Spleen (tissue), 11 donors: ENCODE results near the gene ANXA2. TPM values are rescaled to one million over a fixed set of nuclear protein-coding genes. Genes with fewer than 3 reads are reported as not detected.
"Not testable (repeated sequence)": the region's sequence is repeated elsewhere in the genome, so short reads cannot be mapped to it uniquely, and the experiment has no call there.

Source experiments
- DNase-seq: peaks from one replicate; pipeline ENCODE4 v3.0.0-alpha.2; 2020
- H3K27ac ChIP-seq, 8 donors: fragments of 200-600 bp; sonication (generic) in 7 of 8; 1 replicate in 4 of 8; 2 replicates in 4 of 8; pipeline versions ENCODE4 v1.5.0 to v1.8.0; 2016 to 2021; ENCODE audit warnings: inconsistent platforms in 4 of 8, mild to moderate bottlenecking in 4 of 8, moderate library complexity in 1 of 8
- H3K27me3 ChIP-seq, 7 donors: fragments of 200-600 bp; sonication (generic) in 6 of 7; replicated peaks in 1 of 7; 1 replicate in 4 of 7; 2 replicates in 3 of 7; pipeline versions ENCODE4 v1.5.0 to v1.8.0; 2016 to 2021; ENCODE audit warnings: inconsistent platforms in 3 of 7, mild to moderate bottlenecking in 1 of 7
- H3K36me3 ChIP-seq, 6 donors: fragments of 200-600 bp; sonication (generic) in 5 of 6; 1 replicate in 4 of 6; 2 replicates in 2 of 6; pipeline versions ENCODE4 v1.5.0 to v1.8.0; 2016 to 2021; ENCODE audit warnings: inconsistent platforms in 2 of 6
- H3K4me1 ChIP-seq, 6 donors: fragments of 200-600 bp; sonication (generic) in 5 of 6; 1 replicate in 3 of 6; 2 replicates in 3 of 6; pipeline versions ENCODE4 v1.5.0 to v1.8.0; 2016 to 2021; ENCODE audit warnings: inconsistent platforms in 3 of 6
- H3K4me3 ChIP-seq, 8 donors: fragments of 200-600 bp; sonication (generic) in 7 of 8; 1 replicate in 4 of 8; 2 replicates in 4 of 8; pipeline versions ENCODE4 v1.5.0 to v1.8.0; 2016 to 2021; ENCODE audit warnings: inconsistent platforms in 4 of 8, mild to moderate bottlenecking in 4 of 8, moderate library complexity in 2 of 8
- H3K9me3 ChIP-seq, 8 donors: fragments of 200-600 bp; sonication (generic) in 7 of 8; 1 replicate in 4 of 8; 2 replicates in 4 of 8; pipeline versions ENCODE4 v1.5.0 to v1.8.0; 2016 to 2021; ENCODE audit warnings: inconsistent platforms in 4 of 8
- POLR2A ChIP-seq, 3 donors: fragments of 450-650 bp; IDR thresholded peaks; one replicate each; pipeline ENCODE4 v1.5.1; 2017; ENCODE audit warnings: antibody characterized with exemption in 3 of 3, mild to moderate bottlenecking in 1 of 3
- POLR2AphosphoS5 ChIP-seq, 3 donors: sonication (generic); formaldehyde crosslinking; IDR thresholded peaks; one replicate each; pipeline ENCODE4 v1.5.1; 2017; ENCODE audit warnings: antibody characterized with exemption in 3 of 3
- WGBS, 5 donors: extraction: QIAGEN DNeasy Blood & Tissue Kit in 3 of 5; methylation state at CpG; one replicate each; pipeline versions ENCODE4 v1.1.5 to v1.1.7; 2013 to 2018; 5-methylcytosine and 5-hydroxymethylcytosine counted together
- intact Hi-C: fragments of 100-400 bp; cut with DNase I; formaldehyde crosslinking; loops from one replicate; pipeline ENCODE4 v1.15.0; 2023; ENCODE audit warnings: low total_unique reads
- polyA plus RNA-seq, 3 donors: library from polyadenylated mRNA; stranded (reverse); fragments of 200-250 nt; gene quantifications; one replicate each; pipeline ENCODE4 v1.2.1, GENCODE V29; 2013
- total RNA-seq, 7 donors: library from RNA; depleted of rRNA in 3 of 7; stranded (reverse); fragments of >200 nt in 3 of 7; fragmentation: NEBNext Ultra II Directional in 4 of 7; extraction: Animal tissue kit (Norgen Biotek cat#: 25700) in 4 of 7; gene quantifications; one replicate each; pipeline versions ENCODE4 v1.1.0 to v1.2.1, GENCODE V29; 2016 to 2021
- TF ChIP-seq, protein P1 (sequence below), 11 experiments: fragments of 200-600 bp in 7 of 11; fragments of 450-650 bp in 4 of 11; sonication (generic) in 4 of 11; IDR thresholded peaks in 8 of 11; conservative IDR thresholded peaks in 3 of 11; 1 replicate in 7 of 11; 2 replicates in 4 of 11; pipeline versions ENCODE4 v1.4.0 to v1.8.0; 2016 to 2021; ENCODE audit warnings: antibody characterized with exemption in 11 of 11, inconsistent platforms in 4 of 11, mild to moderate bottlenecking in 1 of 11
- donor health status: healthy with polysubstance abuse.
- donor health status: DM: no; HTN: no; CAD: no; lungs with moderate emphysema.
- donor health status: DM: no; HTN: no; CAD: no.
- donor health status: Bipolar disorder and iron deficiency.
- donor health status: healthy.
- donor health status: DM: no; HTN: no; CAD: no.
- donor health status: DM: yes; HTN: yes; CAD: no.

The ANXA2 gene
- total and polyA plus RNA-seq, 10 donors = 163 to 437 (median 337) TPM

DNA sequence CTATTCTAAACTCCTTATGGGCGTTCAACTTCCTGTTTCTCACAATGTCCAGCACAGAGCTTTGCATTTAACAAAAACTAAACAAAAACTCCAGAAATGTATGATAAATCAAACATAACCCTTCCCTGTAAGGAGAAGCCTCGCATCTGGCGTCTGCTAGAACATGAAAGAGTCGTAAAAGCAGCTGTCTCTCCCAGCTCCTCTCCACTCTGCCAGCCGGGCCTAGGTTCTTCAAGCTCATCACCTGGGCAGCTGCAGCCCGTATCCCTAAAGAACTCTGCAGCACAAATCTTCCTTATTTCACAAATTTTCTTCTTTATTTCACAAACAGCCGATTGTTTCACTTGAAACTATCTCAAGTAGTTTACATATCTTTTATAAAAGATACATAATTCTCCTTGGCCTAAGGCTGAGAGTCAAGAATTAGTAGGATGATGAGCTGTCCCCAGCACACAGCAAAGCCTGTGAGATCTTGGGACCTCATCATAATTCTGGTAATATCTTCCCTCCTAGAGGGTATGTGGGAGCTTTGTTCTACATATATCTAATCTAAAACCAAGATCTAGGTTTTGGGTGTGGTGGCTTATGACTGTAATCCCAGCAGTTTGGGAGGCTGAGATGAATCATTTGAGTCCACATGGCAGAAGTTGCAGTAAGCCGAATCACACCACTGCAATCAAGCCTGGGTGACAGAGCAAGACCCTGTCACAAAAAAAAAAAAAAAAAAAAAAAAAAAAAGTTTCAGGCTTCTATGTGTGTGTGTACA is 35.3 kb downstream of the ANXA2 start:
- H3K9me3 ChIP-seq = no peaks in the 10 kb centered on the region
- TF ChIP-seq, protein P1, sequence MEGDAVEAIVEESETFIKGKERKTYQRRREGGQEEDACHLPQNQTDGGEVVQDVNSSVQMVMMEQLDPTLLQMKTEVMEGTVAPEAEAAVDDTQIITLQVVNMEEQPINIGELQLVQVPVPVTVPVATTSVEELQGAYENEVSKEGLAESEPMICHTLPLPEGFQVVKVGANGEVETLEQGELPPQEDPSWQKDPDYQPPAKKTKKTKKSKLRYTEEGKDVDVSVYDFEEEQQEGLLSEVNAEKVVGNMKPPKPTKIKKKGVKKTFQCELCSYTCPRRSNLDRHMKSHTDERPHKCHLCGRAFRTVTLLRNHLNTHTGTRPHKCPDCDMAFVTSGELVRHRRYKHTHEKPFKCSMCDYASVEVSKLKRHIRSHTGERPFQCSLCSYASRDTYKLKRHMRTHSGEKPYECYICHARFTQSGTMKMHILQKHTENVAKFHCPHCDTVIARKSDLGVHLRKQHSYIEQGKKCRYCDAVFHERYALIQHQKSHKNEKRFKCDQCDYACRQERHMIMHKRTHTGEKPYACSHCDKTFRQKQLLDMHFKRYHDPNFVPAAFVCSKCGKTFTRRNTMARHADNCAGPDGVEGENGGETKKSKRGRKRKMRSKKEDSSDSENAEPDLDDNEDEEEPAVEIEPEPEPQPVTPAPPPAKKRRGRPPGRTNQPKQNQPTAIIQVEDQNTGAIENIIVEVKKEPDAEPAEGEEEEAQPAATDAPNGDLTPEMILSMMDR (IDR thresholded peaks at IDR 0.05 in 8 of 11, conservative IDR thresholded peaks at IDR 0.05 in 3 of 11) = no peak
- TF ChIP-seq POLR2A (IDR thresholded peaks at IDR 0.05) (no peak), POLR2AphosphoS5 (IDR thresholded peaks at IDR 0.05) (no peak)
- intact Hi-C loops = loop anchor here (5.0 kb wide), 1 partner anchor 75 kb away; no protein-coding TSS in a partner anchor
- H3K4me3 ChIP-seq = no peak overlapping the region
- peaks cover 0 to 73% (median 22%) of the 10 kb centered on the region in 6 donors for H3K36me3 ChIP-seq
- 48 to 76% (median 70%) methylated on average over 8 of the region's 8 CpGs for WGBS, 5 donors
- no peak for DNase-seq
- H3K27me3 ChIP-seq = no peaks in the 10 kb centered on the region
- H3K4me1 ChIP-seq = peaks cover 15 to 61% (median 37%) of the 10 kb centered on the region in 6 donors
- peak overlapping the region in 6 of 8 donors; percentile 17 to 52 (median 26) for H3K27ac ChIP-seq

DNA sequence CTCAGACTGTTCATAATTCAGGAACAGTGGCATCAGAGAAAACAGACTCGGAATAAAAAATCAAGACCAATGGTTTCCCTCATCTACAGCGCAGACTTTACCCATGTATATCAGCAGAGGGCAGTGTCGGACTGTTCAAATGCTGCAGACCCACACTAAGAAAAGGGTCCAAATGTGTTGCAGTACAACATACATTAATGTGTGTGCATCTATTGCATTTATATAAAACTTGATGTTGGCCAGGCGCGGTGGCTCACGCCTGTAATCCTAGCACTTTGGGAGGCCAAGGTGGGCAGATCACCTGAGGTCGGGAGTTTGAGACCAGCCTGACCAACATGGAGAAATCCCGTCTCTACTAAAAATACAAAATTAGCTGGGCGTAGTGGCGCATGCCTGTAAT is 38.0 kb downstream of the ANXA2 start:
- peak overlapping the region in 3 of 8 donors; percentile 53 to 67 (median 59) for H3K27ac ChIP-seq
- H3K4me1 ChIP-seq = peaks cover 18 to 61% (median 37%) of the 10 kb centered on the region in 6 donors
- DNase-seq, H3K27me3 ChIP-seq, H3K4me3 ChIP-seq, H3K9me3 ChIP-seq: not testable (repeated sequence)
- intact Hi-C loops = loop anchor here (5.0 kb wide), 2 partner anchors 78 to 168 kb away; no protein-coding TSS in a partner anchor
- peak in 2 of 3 donors; percentile 12 to 14 for TF ChIP-seq POLR2AphosphoS5 (IDR thresholded peaks at IDR 0.05)
- TF ChIP-seq, protein P1 (IDR thresholded peaks at IDR 0.05 in 8 of 11, conservative IDR thresholded peaks at IDR 0.05 in 3 of 11) = peak; percentile 41 to 84 (median 75)
- 58 to 67% (median 63%) methylated on average over 10 of the region's 10 CpGs for WGBS, 5 donors
- H3K36me3 ChIP-seq = peaks cover 0 to 100% (median 45%) of the 10 kb centered on the region in 6 donors

DNA sequence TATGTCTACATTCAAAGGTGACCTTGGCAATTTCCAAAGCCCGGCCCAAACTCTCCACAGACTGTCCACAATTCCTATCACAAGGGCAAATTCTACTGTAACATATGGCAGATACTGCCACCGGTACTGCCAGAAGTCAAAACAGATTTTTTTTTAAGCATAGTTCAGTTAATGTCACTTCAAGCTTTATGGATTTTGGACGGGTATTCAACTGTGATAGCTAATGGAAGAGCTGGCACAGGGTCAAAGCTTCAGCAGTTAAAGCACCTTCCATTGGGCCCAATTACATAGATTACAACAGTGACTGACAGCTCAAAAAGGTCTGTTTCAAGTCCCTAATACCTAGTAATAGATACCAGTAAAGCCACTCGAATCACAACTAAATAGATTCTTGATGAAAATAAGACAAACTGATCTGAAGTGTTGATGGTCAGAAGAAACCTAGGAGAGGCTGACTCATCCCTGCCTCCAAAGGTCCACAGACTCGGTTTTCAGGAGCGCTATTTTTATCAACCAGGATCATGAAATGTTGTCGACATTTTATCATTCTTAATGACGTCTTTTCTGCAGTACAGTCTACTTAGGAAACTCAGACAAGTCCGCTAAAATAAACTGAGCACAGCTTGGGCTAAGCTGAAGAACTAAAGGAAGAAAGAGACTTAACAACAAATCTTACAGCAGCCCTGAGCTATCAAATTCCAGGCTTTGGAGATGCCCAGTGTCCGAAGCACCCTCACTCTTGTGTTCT is 38.7 kb downstream of the ANXA2 start:
- peak overlapping the region in 5 of 8 donors; percentile 4 to 67 (median 53) for H3K27ac ChIP-seq
- H3K36me3 ChIP-seq = peaks cover 0 to 100% (median 48%) of the 10 kb centered on the region in 6 donors

More for the DNA sequence above, 38.7 kb downstream of the ANXA2 start:
- Histone ChIP-seq H3K4me1 (peaks cover 17 to 59% (median 31%) of the 10 kb centered on the region in 6 donors), H3K9me3 (no peaks in the 10 kb centered on the region), H3K4me3 (no peak overlapping the region), H3K27me3 (no peaks in the 10 kb centered on the region)
- TF ChIP-seq, protein P1 (IDR thresholded peaks at IDR 0.05 in 8 of 11, conservative IDR thresholded peaks at IDR 0.05 in 3 of 11) = no peak
- TF ChIP-seq POLR2AphosphoS5 (IDR thresholded peaks at IDR 0.05) (no peak), POLR2A (IDR thresholded peaks at IDR 0.05) (no peak)
- WGBS, 5 donors = 65 to 79% (median 70%) methylated on average over 10 of the region's 10 CpGs
- intact Hi-C loops = loop anchor here (5.0 kb wide), 1 partner anchor 168 kb away; no protein-coding TSS in a partner anchor
- no peak for DNase-seq
